ENCODE data around the gene SNRPA.
A peak's percentile ranks its signal among the peaks of the same experiment; 100 is the strongest.
"Not testable (repeated sequence)": the region's sequence is repeated elsewhere in the genome, so short reads cannot be mapped to it uniquely, and the experiment has no call there.

Gene SNRPA

GRCh38 chr19:40747536-40747935 lies 3.5 kb upstream of the SNRPA start:
- DNase-seq, result no peak

GRCh38 chr19:40750058-40750873 lies 737 bp upstream of the SNRPA start, which contains the start of gene ACTMAP:
Gene ACTMAP, minus strand, starts transcription at chr19:40750477. Its CDS starts 674 bp downstream, at chr19:40749803.
- peak; percentile 99 for DNase-seq

- DNase-seq, result no peak
Observed at GRCh38 chr19:40752257-40752781, 1.3 kb downstream of the SNRPA start.

- DNase-seq, result no peak
Observed at GRCh38 chr19:40754611-40755247, 3.7 kb downstream of the SNRPA start.

GRCh38 chr19:40755248-40755624 lies 4.2 kb downstream of the SNRPA start:
- DNase-seq, result no peak

- DNase-seq, result no peak
Observed at GRCh38 chr19:40755791-40756190, 4.8 kb downstream of the SNRPA start.

- no peak for DNase-seq
Observed at GRCh38 chr19:40756502-40757110, 5.6 kb downstream of the SNRPA start.

- DNase-seq, result no peak
Observed at GRCh38 chr19:40758491-40758890, 7.5 kb downstream of the SNRPA start.

- DNase-seq, result no peak
Observed at GRCh38 chr19:40759352-40759751, 8.3 kb downstream of the SNRPA start.

GRCh38 chr19:40762754-40763470 lies 11.9 kb downstream of the SNRPA start:
- no peak for DNase-seq

- DNase-seq, result no peak
Observed at GRCh38 chr19:40763526-40763925, 12.5 kb downstream of the SNRPA start.

- no peak for DNase-seq
Observed at GRCh38 chr19:40763963-40764362, 13.0 kb downstream of the SNRPA start.

- DNase-seq, result not testable (repeated sequence)
Observed at GRCh38 chr19:40766385-40766784, 15.4 kb downstream of the SNRPA start.

GRCh38 chr19:40768869-40769268 lies 17.9 kb downstream of the SNRPA start:
- DNase-seq, result no peak

- not testable (repeated sequence) for DNase-seq
Observed at GRCh38 chr19:40771101-40771862, 20.3 kb downstream of the SNRPA start.

- DNase-seq, result no peak
Observed at GRCh38 chr19:40774916-40775631, 24.1 kb downstream of the SNRPA start, which contains the start of gene MIA. Gene MIA, plus strand, starts transcription at chr19:40775521. Its CDS starts 22 bp downstream, at chr19:40775543.

- DNase-seq, result no peak
Observed at GRCh38 chr19:40775632-40776022, 24.6 kb downstream of the SNRPA start.

GRCh38 chr19:40776364-40776763 lies 25.4 kb downstream of the SNRPA start:
- DNase-seq, result no peak

GRCh38 chr19:40776932-40777644 lies 26.1 kb downstream of the SNRPA start:
- DNase-seq, result peak; percentile 80

GRCh38 chr19:40777645-40777936 lies 26.6 kb downstream of the SNRPA start:
- DNase-seq, result no peak
